Adipocyte (in vitro differentiated cells): ENCODE data around the gene PRELP.

ENCODE experiments used
- DNase-seq: peaks from one replicate; pipeline ENCODE4 v3.0.0-alpha.2; 2015; ENCODE audit warnings: low read depth
- H3K27me3 ChIP-seq: replicated peaks from 2 replicates; pipeline ENCODE4 v1.7.0; 2013; ENCODE audit warnings: mild to moderate bottlenecking, low read length, moderate library complexity; ENCODE audit not compliant: control insufficient read depth, insufficient read depth
- H3K36me3 ChIP-seq: 2 replicates; pipeline ENCODE4 v1.7.0; 2013; ENCODE audit warnings: low read length, mild to moderate bottlenecking, moderate library complexity; ENCODE audit not compliant: control insufficient read depth, insufficient read depth, severe bottlenecking
- H3K4me1 ChIP-seq: 2 replicates; pipeline ENCODE4 v1.7.0; 2013; ENCODE audit warnings: mild to moderate bottlenecking, low read length, moderate library complexity; ENCODE audit not compliant: control insufficient read depth, insufficient read depth
- H3K4me3 ChIP-seq: 2 replicates; pipeline ENCODE4 v1.7.0; 2013; ENCODE audit warnings: mild to moderate bottlenecking, low read length, moderate library complexity
- H3K9ac ChIP-seq: 2 replicates; pipeline ENCODE4 v1.7.0; 2013; ENCODE audit warnings: mild to moderate bottlenecking, low read length, moderate library complexity
- H3K9me3 ChIP-seq: 2 replicates; pipeline ENCODE4 v1.7.0; 2013; ENCODE audit warnings: mild to moderate bottlenecking, low read length, moderate library complexity; ENCODE audit not compliant: control insufficient read depth

PRELP gene

DNA sequence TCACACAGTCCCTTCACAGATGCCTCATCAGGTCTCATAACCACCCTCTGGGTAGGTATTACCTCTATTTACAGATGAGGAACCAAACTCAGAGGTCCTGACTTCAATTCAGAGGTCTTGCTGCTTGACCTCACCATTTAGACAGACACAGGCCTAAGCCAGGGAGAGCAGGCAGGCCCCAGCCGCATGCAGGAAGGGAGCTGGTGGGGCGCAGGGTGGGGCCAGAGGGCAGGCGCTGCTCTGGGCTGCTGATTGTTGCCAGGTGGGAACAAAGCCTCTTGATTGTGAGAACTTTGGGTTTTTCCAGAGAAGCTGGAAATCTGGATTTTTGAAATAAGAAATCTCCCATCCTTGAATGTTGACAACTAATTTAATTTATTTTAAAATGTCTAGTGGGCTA lies 19.9 kb upstream of the PRELP start:
- Histone ChIP-seq H3K4me3 (no peak overlapping the region), H3K9ac (no peak overlapping the region), H3K4me1 (peaks cover 15% of the 10 kb centered on the region), H3K36me3 (no peaks in the 10 kb centered on the region), H3K27me3 (no peaks in the 10 kb centered on the region), H3K9me3 (no peaks in the 10 kb centered on the region)
- DNase-seq: no peak

DNA sequence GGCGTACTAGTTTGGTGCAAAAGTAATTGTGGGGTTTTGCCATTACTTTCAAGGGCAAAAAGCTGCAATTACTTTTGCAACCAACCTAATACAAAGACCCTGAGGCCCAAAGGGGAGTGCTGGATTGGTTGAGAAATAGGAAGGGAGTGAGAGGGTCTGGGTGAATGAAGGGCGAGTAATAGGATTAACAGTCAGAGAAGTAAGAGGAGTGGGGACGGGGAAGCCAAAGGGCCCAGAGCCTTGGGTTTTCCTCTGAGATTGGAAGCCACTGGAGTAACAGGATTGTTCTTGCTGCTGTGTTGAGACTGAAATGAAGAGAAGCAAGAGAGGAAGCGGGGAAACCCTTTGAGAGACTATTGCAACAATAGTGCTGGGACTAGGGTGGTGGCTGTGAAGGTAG lies 19.0 kb upstream of the PRELP start:
- DNase-seq: no peak
- no peaks in the 10 kb centered on the region for H3K9me3 ChIP-seq
- no peaks in the 10 kb centered on the region for H3K27me3 ChIP-seq
- no peak overlapping the region for H3K4me3 ChIP-seq
- peaks cover 11% of the 10 kb centered on the region for H3K4me1 ChIP-seq
- H3K36me3 ChIP-seq: no peaks in the 10 kb centered on the region
- H3K9ac ChIP-seq: no peak overlapping the region

DNA sequence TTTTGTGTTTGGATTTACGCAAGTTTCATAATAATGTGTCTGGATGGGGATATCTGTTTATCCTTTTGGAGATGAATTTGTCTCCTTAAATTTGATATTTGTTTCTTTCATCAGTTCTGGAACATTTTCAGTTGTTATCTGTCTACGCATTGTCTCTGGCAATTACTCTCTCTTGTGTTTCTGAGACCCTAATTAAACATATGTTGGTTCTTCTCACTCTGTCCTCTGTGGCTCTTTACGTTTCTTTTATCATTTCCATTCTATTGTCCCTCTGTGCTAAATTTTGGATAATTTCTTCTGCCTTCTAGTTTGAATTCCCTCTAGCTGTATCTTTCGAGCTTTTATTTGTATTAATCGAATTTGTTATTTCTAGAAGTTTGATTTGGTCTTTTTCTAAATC lies 17.5 kb upstream of the PRELP start:
- no peak overlapping the region for H3K4me3 ChIP-seq
- H3K4me1 ChIP-seq: peaks cover 2% of the 10 kb centered on the region
- no peak overlapping the region for H3K9ac ChIP-seq
- no peaks in the 10 kb centered on the region for H3K36me3 ChIP-seq
- no peaks in the 10 kb centered on the region for H3K27me3 ChIP-seq
- H3K9me3 ChIP-seq: no peaks in the 10 kb centered on the region
- no peak for DNase-seq

DNA sequence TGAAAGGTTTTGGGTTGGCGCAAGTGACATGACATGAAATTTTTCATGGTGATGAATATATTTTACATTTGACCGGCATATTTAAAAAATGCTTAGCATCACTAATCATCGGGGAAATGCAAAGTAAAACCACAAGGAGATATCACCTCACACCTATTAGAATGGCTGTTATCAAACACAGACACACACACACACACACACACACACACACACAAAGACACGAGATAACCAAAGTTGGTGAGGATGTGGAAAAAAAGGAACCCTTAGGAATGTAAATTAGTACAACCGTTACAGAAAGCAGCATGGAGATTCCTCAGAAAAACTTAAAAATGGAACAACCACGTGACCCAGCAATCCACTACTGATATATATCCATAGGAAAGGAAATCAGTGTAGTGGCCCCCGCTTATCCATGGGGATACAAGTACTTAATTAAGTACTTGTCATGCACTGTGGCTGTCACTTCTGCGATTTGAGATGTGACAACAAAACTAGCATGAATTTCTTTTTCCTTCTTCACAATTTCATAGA lies 15.9 kb upstream of the PRELP start:
- no peak overlapping the region for H3K4me3 ChIP-seq
- no peaks in the 10 kb centered on the region for H3K36me3 ChIP-seq
- no peaks in the 10 kb centered on the region for H3K27me3 ChIP-seq
- no peak overlapping the region for H3K9ac ChIP-seq
- no peaks in the 10 kb centered on the region for H3K9me3 ChIP-seq
- peaks cover 17% of the 10 kb centered on the region for H3K4me1 ChIP-seq
- no peak for DNase-seq

DNA sequence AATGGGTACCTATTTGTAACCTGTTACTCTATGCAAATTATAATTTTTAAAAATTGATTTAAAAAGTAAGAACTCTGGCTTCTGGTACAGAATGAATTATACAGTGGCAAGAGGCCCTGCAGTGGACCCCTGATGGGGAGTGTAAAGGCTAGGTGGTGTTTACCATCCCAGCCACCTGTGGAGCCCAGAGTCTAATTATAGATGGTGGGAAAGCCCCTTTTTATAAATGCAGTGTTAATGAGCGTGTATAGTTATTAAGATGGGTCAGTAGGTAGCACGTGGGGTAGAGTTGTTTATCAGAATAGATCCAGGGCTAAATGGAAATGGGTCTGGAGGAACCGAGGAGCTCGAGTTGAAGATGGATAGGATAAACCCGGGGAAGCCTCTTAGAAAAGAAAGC lies 13.9 kb upstream of the PRELP start:
- Histone ChIP-seq H3K4me3 (no peak overlapping the region), H3K27me3 (no peaks in the 10 kb centered on the region), H3K4me1 (peaks cover 29% of the 10 kb centered on the region), H3K36me3 (no peaks in the 10 kb centered on the region), H3K9me3 (no peaks in the 10 kb centered on the region), H3K9ac (no peak overlapping the region)
- DNase-seq: no peak

DNA sequence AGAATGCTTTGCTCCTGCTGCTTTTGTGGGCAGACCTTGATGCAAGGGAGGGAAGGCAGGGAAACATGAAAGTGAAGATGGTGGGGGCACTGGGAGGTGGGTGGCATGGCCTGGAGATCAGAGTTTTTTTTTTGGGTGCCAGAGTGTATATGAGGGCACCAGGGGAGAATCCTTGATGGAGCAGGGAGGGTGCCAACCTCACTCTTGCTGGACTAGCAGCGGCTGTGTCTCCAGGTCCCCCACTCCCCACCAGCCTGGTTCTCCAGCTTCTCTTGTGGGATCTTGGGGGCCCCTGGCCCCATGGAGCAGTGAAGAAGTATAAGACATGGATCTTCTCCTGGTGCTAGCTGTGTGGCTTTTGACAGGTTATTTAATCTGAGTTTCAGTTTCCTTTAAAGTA lies 13.5 kb upstream of the PRELP start:
- Histone ChIP-seq H3K36me3 (no peaks in the 10 kb centered on the region), H3K4me3 (no peak overlapping the region), H3K9me3 (no peaks in the 10 kb centered on the region), H3K4me1 (peaks cover 33% of the 10 kb centered on the region), H3K9ac (no peak overlapping the region), H3K27me3 (no peaks in the 10 kb centered on the region)
- DNase-seq: no peak

DNA sequence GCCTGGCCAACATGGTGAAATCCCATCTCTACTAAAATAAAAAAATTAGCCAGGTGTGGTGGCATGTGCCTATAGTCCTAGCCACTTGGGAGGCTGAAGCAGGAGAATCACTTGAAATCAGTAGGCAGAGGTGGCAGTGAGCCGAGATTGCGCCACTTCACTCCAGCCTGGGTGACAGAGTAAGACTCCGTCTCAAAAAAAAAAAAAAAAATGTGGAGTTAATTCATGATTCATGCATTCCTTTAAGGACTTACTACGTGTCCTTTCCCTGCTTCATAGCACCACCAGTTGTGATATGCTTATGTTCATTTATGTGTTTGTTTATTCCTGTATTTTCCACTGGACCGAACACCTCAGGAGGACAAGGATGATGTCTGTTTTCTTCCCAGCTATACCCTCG lies 12.7 kb upstream of the PRELP start:
- H3K9me3 ChIP-seq: no peaks in the 10 kb centered on the region
- peak; percentile 89 for DNase-seq
- H3K4me1 ChIP-seq: peaks cover 39% of the 10 kb centered on the region
- H3K9ac ChIP-seq: peak overlapping the region; percentile 59
- H3K4me3 ChIP-seq: no peak overlapping the region
- H3K27me3 ChIP-seq: no peaks in the 10 kb centered on the region
- H3K36me3 ChIP-seq: no peaks in the 10 kb centered on the region

DNA sequence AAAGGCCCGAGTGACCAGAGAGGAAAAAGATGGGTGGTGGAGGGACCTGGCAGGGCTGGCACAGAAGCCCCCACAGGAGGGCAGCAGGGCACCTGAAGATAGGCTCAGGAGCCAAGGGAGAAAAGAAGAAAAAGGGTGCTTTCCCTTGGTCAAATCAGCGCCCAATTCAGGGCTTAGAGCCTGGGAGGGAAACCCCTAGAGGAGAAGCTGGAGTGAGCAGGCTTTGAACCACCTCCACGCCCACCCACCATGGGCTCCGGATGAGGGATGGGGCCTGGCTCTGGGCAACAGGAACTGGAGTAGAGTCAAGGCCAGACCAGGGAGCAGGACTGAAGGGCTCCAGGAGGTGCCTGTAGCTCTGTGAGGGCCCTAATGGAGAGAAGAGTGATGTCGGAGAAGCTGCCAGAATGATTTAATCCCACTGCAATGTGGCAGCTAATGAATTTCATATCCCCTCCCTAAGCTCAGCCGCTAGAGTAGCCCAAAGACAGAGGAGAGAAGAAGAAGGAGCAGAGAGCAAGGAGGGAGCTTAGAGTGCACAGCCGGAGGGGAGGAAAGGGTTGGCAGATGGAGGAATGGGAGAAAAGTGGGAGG lies 12.0 kb upstream of the PRELP start:
- peaks cover 39% of the 10 kb centered on the region for H3K4me1 ChIP-seq
- peak overlapping the region; percentile 59 for H3K9ac ChIP-seq
- no peaks in the 10 kb centered on the region for H3K36me3 ChIP-seq
- no peak overlapping the region for H3K4me3 ChIP-seq
- no peaks in the 10 kb centered on the region for H3K9me3 ChIP-seq
- peak; percentile 57 for DNase-seq
- H3K27me3 ChIP-seq: no peaks in the 10 kb centered on the region

DNA sequence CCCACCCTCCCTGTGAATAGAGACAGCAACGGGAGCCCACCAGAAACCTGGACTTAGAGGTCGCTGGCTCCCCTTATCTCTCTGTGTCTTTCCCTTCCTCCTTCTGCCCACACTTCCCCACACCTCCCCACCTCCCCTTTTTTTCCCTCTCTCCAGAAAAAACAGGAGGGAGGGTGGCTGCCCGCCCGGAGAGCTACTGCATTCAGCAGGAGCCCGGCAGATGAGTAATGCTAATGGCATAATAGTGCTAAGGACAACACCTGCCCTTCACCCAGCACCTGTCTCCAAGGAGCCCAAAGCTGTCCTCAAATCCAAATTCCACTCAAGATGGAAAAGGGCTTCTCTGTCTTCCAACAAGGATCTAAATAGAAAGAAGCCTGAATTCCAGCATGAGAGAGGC lies 11.4 kb upstream of the PRELP start:
- DNase-seq: no peak
- H3K36me3 ChIP-seq: no peaks in the 10 kb centered on the region

DNA sequence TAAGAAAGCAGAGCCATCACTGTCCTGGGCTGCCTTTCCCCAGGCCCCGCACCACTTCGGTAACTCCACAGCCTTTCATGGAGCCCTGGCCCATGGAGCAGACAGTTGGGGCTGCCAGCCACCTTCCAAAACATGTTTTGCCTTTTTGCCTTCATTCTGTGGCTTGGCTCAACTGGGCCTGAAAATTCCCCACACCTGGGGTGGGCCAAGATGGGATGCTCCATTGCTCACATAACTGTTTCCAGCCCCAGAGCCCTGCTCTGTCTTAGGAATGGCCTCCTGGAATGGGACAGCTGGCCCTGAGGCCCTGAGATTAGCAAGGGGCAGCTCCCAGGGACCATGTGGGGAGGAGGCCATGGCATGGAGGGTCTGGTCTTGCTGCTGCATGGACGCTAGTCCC lies 10.9 kb upstream of the PRELP start:
- Histone ChIP-seq H3K4me1 (peaks cover 39% of the 10 kb centered on the region), H3K27me3 (no peaks in the 10 kb centered on the region), H3K36me3 (no peaks in the 10 kb centered on the region), H3K9me3 (no peaks in the 10 kb centered on the region), H3K4me3 (no peak overlapping the region), H3K9ac (no peak overlapping the region)
- DNase-seq: no peak

More for the DNA sequence above, 11.4 kb upstream of the PRELP start:
- Histone ChIP-seq H3K9ac (peak overlapping the region; percentile 59), H3K9me3 (no peaks in the 10 kb centered on the region), H3K4me3 (no peak overlapping the region), H3K27me3 (no peaks in the 10 kb centered on the region), H3K4me1 (peaks cover 39% of the 10 kb centered on the region)

DNA sequence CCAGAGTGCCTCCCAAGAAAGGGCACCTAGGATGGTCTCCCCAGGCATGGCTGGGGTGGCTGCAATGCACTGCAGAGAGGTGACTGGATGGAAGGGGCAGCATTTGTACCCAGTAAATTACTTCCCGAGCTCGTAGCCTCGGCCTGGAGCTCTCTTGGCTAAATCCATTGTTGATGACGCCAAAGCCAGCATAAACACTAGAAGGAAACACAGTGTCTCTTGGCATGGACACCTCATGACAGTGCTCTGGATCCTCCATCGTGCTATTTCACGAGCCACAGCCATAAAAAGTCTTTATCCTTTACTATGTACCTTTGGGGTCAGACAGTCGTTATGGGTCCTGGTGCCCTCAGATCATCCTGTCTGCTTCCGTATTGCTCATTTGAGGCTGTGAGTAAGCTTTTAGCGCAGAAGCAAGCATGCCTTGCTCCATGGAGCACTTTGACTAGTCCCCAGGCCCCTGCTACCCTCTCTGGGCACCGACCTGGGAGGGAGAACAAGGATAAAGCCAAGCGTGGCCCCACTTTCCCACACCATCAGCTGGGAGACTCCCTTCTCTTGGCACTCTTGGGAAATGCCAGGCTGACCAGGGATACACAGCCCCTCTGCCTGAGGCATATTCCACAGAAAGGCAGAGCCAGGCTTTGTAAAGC lies 10.3 kb upstream of the PRELP start:
- Histone ChIP-seq H3K9ac (no peak overlapping the region), H3K27me3 (no peaks in the 10 kb centered on the region), H3K36me3 (no peaks in the 10 kb centered on the region), H3K4me1 (peaks cover 39% of the 10 kb centered on the region), H3K9me3 (no peaks in the 10 kb centered on the region), H3K4me3 (no peak overlapping the region)
- no peak for DNase-seq

DNA sequence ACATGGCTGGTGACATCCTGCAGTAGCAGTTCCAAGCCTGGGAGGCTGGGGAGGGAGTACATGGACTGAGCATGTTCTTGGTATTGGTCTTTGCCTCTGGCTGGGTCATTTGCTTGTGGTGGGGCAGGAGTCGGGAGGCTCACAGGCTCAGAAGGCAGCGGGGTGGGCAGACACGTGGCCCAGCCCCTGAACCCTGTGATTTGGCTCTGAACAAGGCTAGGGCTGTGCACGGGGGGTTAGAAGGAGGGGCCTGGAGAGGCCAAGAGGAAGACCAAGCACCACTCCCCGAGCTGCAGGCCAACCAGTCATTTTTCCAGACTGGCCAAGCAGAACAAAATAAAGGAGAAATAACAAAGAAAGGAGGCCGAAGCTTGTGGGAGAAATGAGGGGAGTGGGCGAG lies 9.7 kb upstream of the PRELP start:
- H3K4me3 ChIP-seq: no peak overlapping the region
- H3K9ac ChIP-seq: no peak overlapping the region
- H3K4me1 ChIP-seq: peaks cover 39% of the 10 kb centered on the region
- H3K9me3 ChIP-seq: no peaks in the 10 kb centered on the region
- H3K36me3 ChIP-seq: no peaks in the 10 kb centered on the region
- DNase-seq: no peak
- H3K27me3 ChIP-seq: no peaks in the 10 kb centered on the region
